GM19351 (cell line): ENCODE results near the gene TMEM220.
"Not testable (repeated sequence)": the region's sequence is repeated elsewhere in the genome, so short reads cannot be mapped to it uniquely, and the experiment has no call there.

Experiments used
- ATAC-seq: cut with Tn5 transposase; IDR thresholded peaks from one replicate; pipeline ENCODE4 v1.9.1; 2021; ENCODE audit warnings: mild to moderate bottlenecking, moderate library complexity; ENCODE audit not compliant: unreplicated experiment

The TMEM220 gene

GRCh38 chr17:10731408-10731879 lies 1.6 kb upstream of the TMEM220 start:
- no peak for ATAC-seq

GRCh38 chr17:10730247-10730646 lies 424 bp upstream of the TMEM220 start:
- ATAC-seq, result not testable (repeated sequence)

DNA sequence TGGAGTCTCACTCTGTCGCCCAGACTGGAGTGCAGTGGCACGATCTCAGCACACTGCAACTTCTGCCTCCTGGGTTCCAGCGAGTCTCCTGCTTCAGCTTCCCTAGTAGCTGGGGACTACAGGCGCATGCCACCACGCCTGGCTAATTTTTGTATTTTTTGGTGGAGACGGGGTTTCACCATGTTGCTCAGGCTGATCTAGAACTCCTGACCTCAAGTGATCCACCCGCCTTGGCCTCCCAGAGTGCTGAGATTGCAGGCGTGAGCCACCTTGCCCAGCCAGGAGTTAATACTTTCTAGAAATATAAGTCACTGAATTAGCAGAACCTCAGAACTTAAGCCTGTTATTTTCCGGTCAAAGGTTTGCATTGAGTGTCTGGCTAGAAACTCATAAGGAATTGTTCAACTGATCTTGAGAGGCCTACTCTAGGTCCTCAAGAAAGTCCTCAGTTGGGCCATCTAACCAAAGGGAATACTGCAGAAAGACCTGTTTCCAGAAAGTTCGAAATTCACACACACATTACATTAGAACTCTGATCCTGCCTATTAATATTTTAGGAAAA lies 1.4 kb downstream of the TMEM220 start:
- no peak for ATAC-seq

GRCh38 chr17:10727192-10727591 lies 2.6 kb downstream of the TMEM220 start:
- no peak for ATAC-seq

- ATAC-seq, result no peak
Observed at GRCh38 chr17:10726196-10726595, 3.6 kb downstream of the TMEM220 start.

- no peak for ATAC-seq
Observed at GRCh38 chr17:10725262-10725661, 4.6 kb downstream of the TMEM220 start.

DNA sequence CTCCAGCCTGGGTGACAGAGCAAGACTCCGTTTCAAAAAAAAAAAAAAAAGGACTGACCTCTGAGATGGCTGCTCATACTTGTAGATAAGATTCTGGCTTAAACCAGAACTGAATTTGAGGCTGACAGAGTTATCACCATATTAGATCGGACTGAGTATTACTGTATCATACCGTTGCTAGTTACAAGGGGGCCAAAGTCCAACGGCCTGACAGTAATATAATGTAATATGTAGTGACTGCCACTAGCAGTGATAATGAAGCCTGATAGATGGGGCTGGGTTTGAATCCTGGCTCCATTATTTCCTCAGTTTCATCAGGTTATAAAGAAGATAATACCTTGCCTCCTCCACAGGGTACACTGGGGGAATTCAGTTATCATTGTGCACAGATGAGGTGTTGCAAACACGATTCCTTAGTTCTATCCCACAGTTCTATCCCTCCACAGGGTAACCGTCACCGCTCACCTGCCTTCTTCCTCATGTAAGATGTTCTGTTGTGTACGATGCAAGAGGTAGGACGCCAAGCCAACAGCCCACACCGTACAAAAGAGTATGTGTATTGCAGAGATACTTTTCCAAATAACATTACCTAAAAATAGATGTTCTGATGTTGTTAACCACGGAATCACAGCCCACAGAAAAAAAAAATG lies 5.2 kb downstream of the TMEM220 start:
- ATAC-seq, result no peak

- no peak for ATAC-seq
Observed at GRCh38 chr17:10718547-10718946, 11.3 kb downstream of the TMEM220 start.

GRCh38 chr17:10716218-10716617 lies 13.6 kb downstream of the TMEM220 start:
- no peak for ATAC-seq

DNA sequence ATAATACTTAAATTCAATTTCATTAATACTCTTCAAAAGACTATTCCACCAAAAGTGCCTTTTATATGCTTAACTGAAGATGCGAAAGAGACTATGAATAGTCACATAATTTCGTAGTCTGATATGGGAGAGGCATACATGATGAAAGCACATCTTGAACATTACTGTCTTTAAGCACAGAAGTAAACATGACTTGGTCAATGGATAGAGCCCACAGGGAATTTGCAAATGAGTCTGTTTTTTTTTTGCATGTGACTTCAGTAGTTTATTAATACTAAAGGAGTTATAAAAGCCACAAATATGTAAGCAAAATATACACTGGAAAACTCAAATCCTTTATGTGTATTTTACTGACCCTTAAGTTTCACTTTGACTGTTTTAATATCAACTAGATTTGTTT lies 16.5 kb downstream of the TMEM220 start:
- no peak for ATAC-seq

- no peak for ATAC-seq
Observed at GRCh38 chr17:10705727-10706126, 24.1 kb downstream of the TMEM220 start.

DNA sequence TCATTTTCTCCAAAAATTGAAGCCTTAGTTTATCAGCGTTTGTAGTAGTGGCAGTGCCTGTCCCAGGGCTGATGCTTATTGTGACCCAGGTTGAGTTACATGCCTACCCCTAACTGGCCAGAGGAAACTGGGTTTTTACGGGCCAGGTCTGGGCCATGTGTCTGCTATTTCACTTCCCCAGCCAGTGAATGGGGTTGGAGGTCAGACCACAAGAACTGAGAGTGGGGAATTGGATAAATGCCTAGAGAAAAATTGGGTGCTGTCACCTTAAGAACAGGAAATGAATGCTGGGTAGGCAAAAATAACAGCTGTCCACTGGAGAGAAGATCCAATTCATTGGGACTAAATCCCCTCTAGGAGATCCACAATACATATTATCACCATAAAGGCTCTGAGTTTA lies 27.2 kb downstream of the TMEM220 start:
- no peak for ATAC-seq

GRCh38 chr17:10699856-10700255 lies 30.0 kb downstream of the TMEM220 start:
- no peak for ATAC-seq

GRCh38 chr17:10698096-10698818 lies 31.6 kb downstream of the TMEM220 start:
- no peak for ATAC-seq

DNA sequence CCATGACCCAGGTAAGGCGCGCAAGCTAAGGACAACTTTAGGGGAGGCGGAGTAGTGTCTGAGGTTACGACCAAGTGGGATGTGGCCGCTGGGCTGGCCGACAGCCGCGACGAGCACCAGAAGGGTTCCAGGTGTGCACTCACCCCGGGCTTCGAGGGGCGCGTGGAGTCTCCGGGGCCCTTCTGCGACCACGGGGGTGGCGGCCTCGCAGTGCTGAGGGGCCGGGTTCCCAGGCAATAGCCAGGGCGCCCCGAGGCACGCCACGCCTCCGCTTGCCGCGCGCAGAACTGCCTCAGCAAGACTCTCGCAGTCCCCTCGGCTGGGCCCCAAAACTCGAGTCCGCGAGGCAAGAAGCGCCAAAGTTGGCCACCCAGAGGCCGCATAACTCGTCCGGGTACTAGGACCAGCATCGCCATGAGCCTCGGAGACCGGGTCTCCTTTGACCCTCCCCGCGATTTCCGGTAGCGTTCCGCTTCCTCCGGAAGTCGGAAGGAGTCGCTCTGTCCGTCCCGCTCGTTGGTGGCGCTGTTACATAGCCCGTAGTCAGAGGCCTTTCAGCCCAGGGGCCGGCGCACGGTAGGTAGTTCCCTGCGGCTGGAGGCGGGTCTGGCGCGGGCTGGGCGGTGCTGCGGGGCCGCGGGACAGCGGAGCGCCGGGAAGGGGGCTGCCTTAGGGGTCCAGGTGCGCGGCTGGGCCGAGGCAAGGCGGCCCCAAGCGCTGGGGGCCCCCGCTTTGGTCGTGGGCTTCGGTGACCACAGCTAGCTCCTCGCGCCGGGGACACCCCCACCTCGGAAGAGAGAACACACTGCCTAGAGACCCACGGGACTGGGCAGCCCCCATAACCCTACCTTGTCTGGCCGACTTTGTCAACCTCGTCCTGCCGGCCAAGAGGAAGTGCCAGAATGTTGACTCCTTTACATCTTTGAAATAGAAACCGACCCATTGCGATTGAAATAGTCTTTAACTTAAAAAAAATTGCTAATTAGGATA lies 32.4 kb downstream of the TMEM220 start, which contains the start of the genes ADPRM and SCO1:
Gene ADPRM (plus strand): TSS at position 503 of the 990 bp plus-strand sequence. CDS start 7,333 bp downstream, outside the sequence.
Gene SCO1 (minus strand): TSS at position 442 of the 990 bp plus-strand sequence. CDS start 26 bp downstream, at position 416.
- ATAC-seq, result peak; percentile 93

GRCh38 chr17:10695875-10696407 lies 33.9 kb downstream of the TMEM220 start:
- not testable (repeated sequence) for ATAC-seq

DNA sequence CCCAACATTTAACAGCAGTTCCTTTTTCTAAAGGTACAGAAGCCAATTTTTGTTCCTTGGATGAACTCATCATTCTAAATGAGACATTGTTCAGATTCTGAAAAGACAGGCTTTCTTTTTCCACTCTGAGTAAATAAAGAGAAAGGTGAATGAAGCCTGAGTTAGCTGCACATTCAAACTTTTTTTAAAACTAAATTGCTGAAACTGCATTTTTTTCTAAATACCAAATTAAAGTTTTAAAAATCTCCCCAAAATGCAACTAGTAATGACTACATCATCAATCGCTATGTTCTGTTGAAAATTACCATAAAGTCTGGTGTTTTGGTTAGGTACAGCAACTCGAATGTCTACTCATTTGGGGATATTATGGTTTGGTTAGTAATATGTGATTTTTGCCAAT lies 42.3 kb downstream of the TMEM220 start:
- ATAC-seq, result no peak

- ATAC-seq, result no peak
Observed at GRCh38 chr17:10683853-10684252, 46.0 kb downstream of the TMEM220 start.

DNA sequence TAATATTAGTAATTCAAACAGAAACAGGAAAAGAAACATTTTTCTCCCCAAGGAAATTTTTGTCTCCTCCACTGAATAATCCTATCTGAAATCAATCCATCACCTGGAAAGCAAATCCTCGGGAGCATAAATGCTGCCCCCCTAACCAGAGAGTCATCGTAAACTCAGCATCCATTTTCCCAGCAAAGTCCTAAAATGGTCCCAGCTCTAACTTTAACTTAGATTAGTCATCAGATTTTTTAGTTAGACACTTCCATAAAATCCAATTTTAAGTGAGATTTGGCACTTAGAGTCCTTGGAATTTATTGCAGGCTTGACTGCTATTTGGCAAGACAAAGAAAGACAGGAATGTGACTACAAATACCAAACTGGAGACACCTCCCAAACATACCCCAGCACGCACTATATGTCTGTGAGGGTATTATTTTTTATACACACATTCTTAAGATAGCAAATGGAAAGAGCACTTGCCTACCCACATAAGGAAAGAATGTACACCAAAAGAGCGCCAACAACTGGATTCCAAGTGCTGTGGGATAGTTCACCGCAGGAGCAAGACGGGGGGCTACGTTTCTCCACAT lies 47.9 kb downstream of the TMEM220 start:
- ATAC-seq, result no peak

DNA sequence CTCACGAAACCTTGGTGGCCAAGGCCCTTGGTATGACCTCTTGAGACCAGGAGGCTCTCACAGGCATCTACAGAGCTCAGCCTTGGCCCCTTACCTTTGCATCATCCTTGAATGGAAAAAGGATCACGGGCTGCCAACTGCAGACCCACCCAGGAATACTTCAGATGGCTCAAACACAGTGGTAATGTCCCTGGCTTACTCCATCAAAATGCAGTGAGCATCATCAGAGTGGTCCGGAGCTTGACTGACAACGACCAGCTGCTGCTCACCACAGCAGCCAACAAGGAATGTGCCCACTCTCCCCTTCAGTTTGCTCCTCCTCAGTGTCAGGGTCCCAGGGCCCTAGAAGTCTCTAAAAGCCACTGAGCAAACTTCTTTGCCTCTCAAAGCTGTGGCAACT lies 55.1 kb downstream of the TMEM220 start:
- no peak for ATAC-seq
